GM12878 (cell line): ENCODE results near the gene PHLDB1.

ENCODE experiments used
- CTCF ChIP-seq, 3 experiments: IDR thresholded peaks in 2 of 3; conservative IDR thresholded peaks in 1 of 3; 2 replicates each; pipeline ENCODE4 v1.5.1; 2011; ENCODE audit warnings: low read depth in 3 of 3, low read length in 3 of 3, mild to moderate bottlenecking in 3 of 3, control low read depth in 2 of 3, moderate library complexity in 2 of 3, inconsistent platforms in 1 of 3, mixed read lengths in 1 of 3; ENCODE audit not compliant: control insufficient read depth in 2 of 3, insufficient read depth in 1 of 3; ENCODE audit errors: extremely low read depth in 1 of 3
- EP300 ChIP-seq, 2 experiments: fragments of 150-350 bp in 1 of 2; IDR thresholded peaks; 2 replicates each; pipeline ENCODE4 v1.6.1; 2011 to 2012; ENCODE audit warnings: low read depth in 2 of 2, low read length in 2 of 2, borderline replicate concordance in 1 of 2, improper control_type of control experiment in 1 of 2, inconsistent platforms in 1 of 2; ENCODE audit not compliant: control insufficient read depth in 1 of 2
- POLR2AphosphoS5 ChIP-seq: IDR thresholded peaks from 2 replicates; pipeline ENCODE4 v1.6.1; 2011; ENCODE audit warnings: mild to moderate bottlenecking, low read length, inconsistent platforms
- TCF12 ChIP-seq: IDR thresholded peaks from 2 replicates; pipeline ENCODE4 v1.6.1; 2011; ENCODE audit warnings: low read depth, mild to moderate bottlenecking, low read length
- YY1 ChIP-seq: IDR thresholded peaks from 2 replicates; pipeline ENCODE4 v1.6.1; 2011; ENCODE audit warnings: low read depth, mild to moderate bottlenecking, low read length

GRCh38 chr11:118696673-118697226 lies 89.3 kb downstream of the PHLDB1 start:
- TF ChIP-seq EP300 (IDR thresholded peaks at IDR 0.05; ENCODE audit: borderline replicate concordance in 1 of 2, control insufficient read depth in 1 of 2, low read depth in 2 of 2, low read length in 2 of 2) (no peak), YY1 (0 out of 2 replicates have a peak, but pooled peaks have one; percentile 35), CTCF (IDR thresholded peaks at IDR 0.05 in 2 of 3, conservative IDR thresholded peaks at IDR 0.05 in 1 of 3; ENCODE audit: control insufficient read depth in 2 of 3, extremely low read depth in 1 of 3, insufficient read depth in 1 of 3, low read depth in 3 of 3, low read length in 3 of 3) (no peak), POLR2AphosphoS5 (no peak), TCF12 (no peak)
